Caco-2 (cell line): ENCODE measurements around the gene C1QL1. TPM values are rescaled to one million over a fixed set of nuclear protein-coding genes. Genes with fewer than 3 reads are reported as not detected.

Experiments used
- Bru-seq: library from RNA; stranded (reverse); fragments of 400-500 nt; gene quantifications from one replicate; lab custom pipeline; 2021; lab: Mats Ljungman, UMichigan
- BruChase-seq, 2 experiments: library from RNA; stranded (reverse); fragments of 400-500 nt; gene quantifications; one replicate each; lab custom pipeline; 2021; lab: Mats Ljungman, UMichigan
- BruUV-seq: library from RNA; stranded (reverse); fragments of 400-500 nt; replicated peaks from 2 replicates; lab custom pipeline; 2021; lab: Mats Ljungman, UMichigan
- CTCF ChIA-PET: fragments of 300-600 bp; sonication (Branson Sonifier 250); formaldehyde crosslinking; loops from one replicate; lab custom pipeline; 2022; ENCODE audit warnings: antibody characterized with exemption; lab: Charles Lee
- POLR2A ChIA-PET: fragments of 300-600 bp; sonication (Branson Sonifier 250); formaldehyde crosslinking; loops from one replicate; lab custom pipeline; 2022; ENCODE audit warnings: antibody characterized with exemption; lab: Charles Lee
- DNase-seq, 2 experiments: peaks; one replicate each; pipeline versions ENCODE4 v3.0.0 to v3.0.0-alpha.2; 2020 to 2022
- H3K27me3 ChIP-seq: replicated peaks from 2 replicates; pipeline ENCODE4 v1.6.0; 2011; ENCODE audit warnings: low read length; ENCODE audit not compliant: control insufficient read depth, insufficient read depth
- H3K36me3 ChIP-seq: 2 replicates; pipeline ENCODE4 v1.5.1; 2011; ENCODE audit warnings: low read length; ENCODE audit not compliant: control insufficient read depth, insufficient read depth
- H3K4me1 ChIP-seq: fragments of 250-450 bp; sonication (Bioruptor Pico); 2 replicates; pipeline ENCODE4 v1.5.1; 2020; ENCODE audit warnings: mild to moderate bottlenecking
- H3K4me3 ChIP-seq: 2 replicates; pipeline ENCODE4 v1.5.1; 2011; ENCODE audit warnings: low read depth, mild to moderate bottlenecking, control low read depth, low read length
- H3K9me3 ChIP-seq: fragments of 250-450 bp; sonication (Bioruptor Pico); 2 replicates; pipeline ENCODE4 v1.5.1; 2020; ENCODE audit warnings: mild to moderate bottlenecking, moderate library complexity
- H3K27ac Mint-ChIP-seq: one replicate; pipeline ENCODE4 v1.8.0; 2022; ENCODE audit warnings: mixed read lengths; ENCODE audit not compliant: unreplicated experiment
- H3K27me3 Mint-ChIP-seq: one replicate; pipeline ENCODE4 v1.8.0; 2022; ENCODE audit warnings: mixed read lengths; ENCODE audit not compliant: insufficient read depth, unreplicated experiment
- H3K36me3 Mint-ChIP-seq: one replicate; pipeline ENCODE4 v1.8.0; 2022; ENCODE audit warnings: mild to moderate bottlenecking, mixed read lengths; ENCODE audit not compliant: insufficient read depth, unreplicated experiment
- H3K4me1 Mint-ChIP-seq: one replicate; pipeline ENCODE4 v1.8.0; 2022; ENCODE audit warnings: low read depth, mixed read lengths; ENCODE audit not compliant: unreplicated experiment
- H3K4me3 Mint-ChIP-seq: one replicate; pipeline ENCODE4 v1.8.0; 2022; ENCODE audit warnings: mild to moderate bottlenecking, moderate library complexity, mixed read lengths; ENCODE audit not compliant: unreplicated experiment
- H3K9me3 Mint-ChIP-seq: one replicate; pipeline ENCODE4 v1.8.0; 2022; ENCODE audit warnings: mixed read lengths; ENCODE audit not compliant: unreplicated experiment
- intact Hi-C: fragments of 100-400 bp; cut with micrococcal nuclease; formaldehyde crosslinking; loops from one replicate; pipeline ENCODE4 v1.10.0; 2022; ENCODE audit not compliant: unreplicated experiment
- long read RNA-seq: library from polyadenylated mRNA; stranded (forward); transcript quantifications from one replicate; pipeline ENCODE4 v2.0.0, GENCODE V29; 2022
- total RNA-seq: library from RNA; stranded (reverse); gene quantifications from 2 replicates; pipeline ENCODE4 v1.2.3, GENCODE V29; 2022
- TF ChIP-seq, protein P1 (sequence below), 2 experiments: fragments of 200-600 bp in 1 of 2; IDR thresholded peaks; 1 replicate in 1 of 2; 2 replicates in 1 of 2; pipeline versions ENCODE4 v1.5.1 to v1.8.0; 2011 to 2022; ENCODE audit warnings: antibody characterized with exemption in 1 of 2, control low read depth in 1 of 2, inconsistent platforms in 1 of 2, low read depth in 1 of 2, low read length in 1 of 2, mild to moderate bottlenecking in 1 of 2, moderate library complexity in 1 of 2; ENCODE audit not compliant: insufficient read depth in 1 of 2, severe bottlenecking in 1 of 2, unreplicated experiment in 1 of 2

Gene C1QL1
- total RNA-seq (2.5 and 5.2 TPM in 2 replicates), Bru-seq, nascent RNA (percentile 32 among the genes with signal in this experiment), BruChase-seq, experiment 1, labeled RNA remaining after a 2-hour chase (percentile 25 among the genes with signal in this experiment), BruChase-seq, experiment 2, labeled RNA remaining after a 6-hour chase (percentile 27 among the genes with signal in this experiment)
- long read RNA-seq, transcript C1QL1-201 (2 exons, 1,295 nt), result major isoform, 15 of 15 reads
- long read RNA-seq, partial matches to known transcripts, result 0 of 15 reads
- long read RNA-seq, other reads (novel, unspliced or antisense), result 0 of 15 reads

- CTCF ChIA-PET, result interaction anchor here (0.6 to 1.6 kb wide), 19 partner anchors 9 to 693 kb away, joined by 3 to 10 read pairs (median 3); partner anchors contain the start of gene ACBD4
Observed at GRCh38 chr17:44968225-44969143, at the start of gene C1QL1. TSS of gene C1QL1 (minus strand) at chr17:44968303. CDS start at chr17:44968048, 255 bp downstream.

GRCh38 chr17:45016823-45017222 lies 48.7 kb upstream of the C1QL1 start:
- TF ChIP-seq, protein P1, sequence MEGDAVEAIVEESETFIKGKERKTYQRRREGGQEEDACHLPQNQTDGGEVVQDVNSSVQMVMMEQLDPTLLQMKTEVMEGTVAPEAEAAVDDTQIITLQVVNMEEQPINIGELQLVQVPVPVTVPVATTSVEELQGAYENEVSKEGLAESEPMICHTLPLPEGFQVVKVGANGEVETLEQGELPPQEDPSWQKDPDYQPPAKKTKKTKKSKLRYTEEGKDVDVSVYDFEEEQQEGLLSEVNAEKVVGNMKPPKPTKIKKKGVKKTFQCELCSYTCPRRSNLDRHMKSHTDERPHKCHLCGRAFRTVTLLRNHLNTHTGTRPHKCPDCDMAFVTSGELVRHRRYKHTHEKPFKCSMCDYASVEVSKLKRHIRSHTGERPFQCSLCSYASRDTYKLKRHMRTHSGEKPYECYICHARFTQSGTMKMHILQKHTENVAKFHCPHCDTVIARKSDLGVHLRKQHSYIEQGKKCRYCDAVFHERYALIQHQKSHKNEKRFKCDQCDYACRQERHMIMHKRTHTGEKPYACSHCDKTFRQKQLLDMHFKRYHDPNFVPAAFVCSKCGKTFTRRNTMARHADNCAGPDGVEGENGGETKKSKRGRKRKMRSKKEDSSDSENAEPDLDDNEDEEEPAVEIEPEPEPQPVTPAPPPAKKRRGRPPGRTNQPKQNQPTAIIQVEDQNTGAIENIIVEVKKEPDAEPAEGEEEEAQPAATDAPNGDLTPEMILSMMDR (IDR thresholded peaks at IDR 0.05; ENCODE audit: insufficient read depth in 1 of 2, low read depth in 1 of 2, low read length in 1 of 2, severe bottlenecking in 1 of 2, unreplicated experiment in 1 of 2), result peak in 1 of 2 experiments; percentile 56
- intact Hi-C loops, result no loop called here
- POLR2A ChIA-PET, result no interaction called here
- Histone ChIP-seq H3K4me3 (no peak overlapping the region), H3K4me1 (peaks cover 18% of the 10 kb centered on the region), H3K27me3 (no peaks in the 10 kb centered on the region), H3K36me3 (no peaks in the 10 kb centered on the region), H3K9me3 (no peaks in the 10 kb centered on the region)
- H3K9me3 Mint-ChIP-seq, result no peaks in the 10 kb centered on the region
- peaks cover 17% of the 10 kb centered on the region for H3K4me1 Mint-ChIP-seq
- CTCF ChIA-PET, result interaction anchor here (0.6 to 1.0 kb wide), 6 partner anchors 18 to 97 kb away, joined by 3 to 7 read pairs (median 3); partner anchors contain the start of genes C1QL1 and DCAKD
- no peak overlapping the region for H3K4me3 Mint-ChIP-seq
- peak in 1 of 2 experiments; percentile 37 for DNase-seq
- H3K27ac Mint-ChIP-seq, result no peak overlapping the region
- peaks cover 6% of the 10 kb centered on the region for H3K27me3 Mint-ChIP-seq
- H3K36me3 Mint-ChIP-seq, result peaks cover 12% of the 10 kb centered on the region
- BruUV-seq, result no TSS peak

More at GRCh38 chr17:44968225-44969143, at the start of gene C1QL1:
- Mint-ChIP-seq H3K9me3 (no peaks in the 10 kb centered on the region), H3K4me1 (no peaks in the 10 kb centered on the region), H3K27ac (no peak within 1 kb of the TSS), H3K27me3 (peaks cover 15% of the 10 kb centered on the region), H3K4me3 (peak within 1 kb of the TSS; percentile 77), H3K36me3 (no peaks in the 10 kb centered on the region)
- TF ChIP-seq, protein P1 (IDR thresholded peaks at IDR 0.05; ENCODE audit: insufficient read depth in 1 of 2, low read depth in 1 of 2, low read length in 1 of 2, severe bottlenecking in 1 of 2, unreplicated experiment in 1 of 2), result peak; percentile 30 to 63
- intact Hi-C loops, result loop anchor here (2.0 to 5.0 kb wide), 2 partner anchors 46 to 50 kb away; no protein-coding TSS in a partner anchor
- H3K36me3 ChIP-seq, result no peaks in the 10 kb centered on the region
- BruUV-seq, result no TSS peak
- POLR2A ChIA-PET, result interaction anchor here (0.5 to 1.6 kb wide), 8 partner anchors 15 to 260 kb away, joined by 3 to 12 read pairs (median 6); partner anchors contain the start of gene DBF4B
- H3K27me3 ChIP-seq, result peaks cover 1% of the 10 kb centered on the region; the same call in 1 of the 2 replicates
- peak within 1 kb of the TSS; percentile 52 for H3K4me3 ChIP-seq
- H3K9me3 ChIP-seq, result no peaks in the 10 kb centered on the region
- DNase-seq, result peak; percentile 93 to 96
- H3K4me1 ChIP-seq, result peaks cover 6% of the 10 kb centered on the region

DNA sequence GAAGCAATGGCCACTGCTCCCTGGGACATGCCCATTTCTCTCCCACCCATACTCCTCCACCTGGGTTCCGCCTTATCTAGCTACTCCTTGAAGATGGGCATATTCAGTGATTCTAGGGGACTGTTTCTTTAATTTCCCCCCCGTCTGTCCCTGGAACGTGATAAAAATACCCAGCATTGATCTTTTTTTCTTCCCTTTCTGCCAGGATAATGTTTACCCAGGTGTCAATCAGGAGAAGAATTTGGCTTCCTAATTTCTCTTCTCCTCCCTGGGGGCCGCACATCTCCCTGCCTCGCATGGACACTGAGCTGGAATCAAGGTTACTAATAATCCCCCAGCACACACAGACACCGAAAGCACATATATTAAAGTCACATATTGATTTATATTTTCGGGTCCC lies 48.1 kb upstream of the C1QL1 start:
- ChIA-PET POLR2A (no interaction called here), CTCF (interaction anchor here (0.6 kb wide), 1 partner anchor 35 kb away, joined by 3 read pairs; the partner anchor contains the start of gene DCAKD)
- no peaks in the 10 kb centered on the region for H3K9me3 Mint-ChIP-seq
- H3K27me3 ChIP-seq, result no peaks in the 10 kb centered on the region
- no peak overlapping the region for H3K27ac Mint-ChIP-seq
- TF ChIP-seq, protein P1 (IDR thresholded peaks at IDR 0.05; ENCODE audit: insufficient read depth in 1 of 2, low read depth in 1 of 2, low read length in 1 of 2, severe bottlenecking in 1 of 2, unreplicated experiment in 1 of 2), result no peak
- H3K4me3 Mint-ChIP-seq, result no peak overlapping the region
- H3K36me3 Mint-ChIP-seq, result peaks cover 7% of the 10 kb centered on the region
- H3K4me3 ChIP-seq, result no peak overlapping the region
- H3K36me3 ChIP-seq, result no peaks in the 10 kb centered on the region
- H3K9me3 ChIP-seq, result no peaks in the 10 kb centered on the region
- peaks cover 14% of the 10 kb centered on the region for H3K4me1 ChIP-seq
- BruUV-seq, result no TSS peak
- H3K27me3 Mint-ChIP-seq, result peaks cover 6% of the 10 kb centered on the region
- intact Hi-C loops, result no loop called here
- no peak for DNase-seq
- H3K4me1 Mint-ChIP-seq, result peaks cover 13% of the 10 kb centered on the region
